IMR-90 (cell line): ENCODE data around the gene TMEM245. TPM values are rescaled to one million over a fixed set of nuclear protein-coding genes. Genes with fewer than 3 reads are reported as not detected.

ENCODE experiments used
- ATAC-seq: fragments of 200-7000 bp; cut with Tn5 transposase; 2 replicates; pipeline ENCODE4 v1.9.1; 2020; ENCODE audit warnings: low read depth, mild to moderate bottlenecking, moderate library complexity
- BruUV-seq: library from RNA; stranded (reverse); fragments of 400-500 nt; replicated peaks from 2 replicates; lab custom pipeline; 2021; lab: Mats Ljungman, UMichigan
- CTCF ChIA-PET: fragments of 300-600 bp; formaldehyde crosslinking; extraction: SDS; loops from one replicate; lab custom pipeline; 2021; ENCODE audit warnings: antibody characterized with exemption; lab: Yijun Ruan, JAX
- POLR2A ChIA-PET: fragments of 300-600 bp; sonication (Branson Sonifier 250); formaldehyde crosslinking; loops from one replicate; lab custom pipeline; 2022; ENCODE audit warnings: antibody characterized with exemption; ENCODE audit not compliant: unreplicated experiment; lab: Charles Lee
- DNase-seq: peaks from one replicate; pipeline ENCODE4 v3.0.0; 2013
- H2AFZ ChIP-seq: replicated peaks from 2 replicates; pipeline ENCODE3; 2013; ENCODE audit warnings: low read length, mild to moderate bottlenecking; ENCODE audit not compliant: poor library complexity
- H2AK5ac ChIP-seq: 2 replicates; pipeline ENCODE4 v1.6.1; 2013; ENCODE audit warnings: low read depth, low read length, inconsistent platforms
- H2AK9ac ChIP-seq: replicated peaks from 2 replicates; pipeline ENCODE3; 2013; ENCODE audit warnings: mild to moderate bottlenecking, low read depth, low read length, moderate library complexity; ENCODE audit not compliant: poor library complexity
- H2BK120ac ChIP-seq: 2 replicates; pipeline ENCODE4 v1.6.1; 2013; ENCODE audit warnings: low read depth, low read length, inconsistent platforms
- H2BK15ac ChIP-seq: 3 replicates; pipeline ENCODE4 v1.6.1; 2013; ENCODE audit warnings: low read depth, low read length, inconsistent platforms
- H2BK20ac ChIP-seq: 2 replicates; pipeline ENCODE4 v1.6.1; 2013; ENCODE audit warnings: low read depth, mild to moderate bottlenecking, inconsistent platforms, low read length, moderate library complexity
- H2BK5ac ChIP-seq: 2 replicates; pipeline ENCODE4 v1.6.1; 2013; ENCODE audit warnings: mild to moderate bottlenecking, low read depth, low read length, inconsistent platforms; ENCODE audit not compliant: poor library complexity, severe bottlenecking
- H3K14ac ChIP-seq: replicated peaks from 2 replicates; pipeline ENCODE4 v1.6.1; 2013; ENCODE audit warnings: low read depth, low read length, inconsistent platforms
- H3K18ac ChIP-seq: 2 replicates; pipeline ENCODE4 v1.6.1; 2013; ENCODE audit warnings: low read depth, low read length, control low read depth
- H3K23ac ChIP-seq: 2 replicates; pipeline ENCODE4 v1.6.1; 2013; ENCODE audit warnings: low read depth, low read length, inconsistent platforms
- H3K27ac ChIP-seq: 2 replicates; pipeline ENCODE4 v1.5.1; 2013; ENCODE audit warnings: mild to moderate bottlenecking, control low read depth, low read length; ENCODE audit not compliant: insufficient read depth
- H3K27me3 ChIP-seq: 2 replicates; pipeline ENCODE4 v1.6.1; 2013; ENCODE audit warnings: low read length; ENCODE audit not compliant: control insufficient read depth, insufficient read depth
- H3K36me3 ChIP-seq: 2 replicates; pipeline ENCODE4 v1.6.1; 2013; ENCODE audit warnings: low read length, mixed read lengths; ENCODE audit not compliant: control insufficient read depth, insufficient read depth
- H3K4ac ChIP-seq: 2 replicates; pipeline ENCODE4 v1.6.1; 2013; ENCODE audit warnings: low read depth, low read length, inconsistent platforms
- H3K4me1 ChIP-seq: 2 replicates; pipeline ENCODE4 v1.6.1; 2013; ENCODE audit warnings: low read length, mixed read lengths; ENCODE audit not compliant: control insufficient read depth, insufficient read depth
- H3K4me2 ChIP-seq: 2 replicates; pipeline ENCODE4 v1.6.1; 2013; ENCODE audit warnings: low read depth, mild to moderate bottlenecking, control low read depth, low read length, moderate library complexity
- H3K4me3 ChIP-seq: 2 replicates; pipeline ENCODE4 v1.5.1; 2013; ENCODE audit warnings: low read depth, mild to moderate bottlenecking, control low read depth, low read length, moderate library complexity; ENCODE audit not compliant: insufficient read depth
- H3K56ac ChIP-seq: 2 replicates; pipeline ENCODE4 v1.6.1; 2013; ENCODE audit warnings: low read length, inconsistent platforms; ENCODE audit not compliant: insufficient read depth; ENCODE audit errors: extremely low read depth
- H3K79me1 ChIP-seq, 2 experiments: 2 replicates each; pipeline ENCODE4 v1.6.1; 2013; ENCODE audit warnings: low read length in 2 of 2, inconsistent platforms in 1 of 2, low read depth in 1 of 2
- H3K9ac ChIP-seq: 2 replicates; pipeline ENCODE4 v1.6.1; 2013; ENCODE audit warnings: low read depth, low read length, control low read depth
- H3K9me1 ChIP-seq: 2 replicates; pipeline ENCODE4 v1.6.1; 2013; ENCODE audit warnings: low read length, inconsistent platforms; ENCODE audit not compliant: insufficient read depth
- H3K9me3 ChIP-seq: 2 replicates; pipeline ENCODE4 v1.6.1; 2013; ENCODE audit warnings: low read length; ENCODE audit not compliant: control insufficient read depth, insufficient read depth
- H4K20me1 ChIP-seq: 2 replicates; pipeline ENCODE4 v1.6.1; 2013; ENCODE audit warnings: low read length, inconsistent platforms; ENCODE audit not compliant: insufficient read depth
- H4K5ac ChIP-seq: 2 replicates; pipeline ENCODE4 v1.6.1; 2013; ENCODE audit warnings: mild to moderate bottlenecking, low read depth, low read length, control low read depth
- H4K8ac ChIP-seq, 2 experiments: 2 replicates each; pipeline ENCODE4 v1.6.1; 2013; ENCODE audit warnings: low read depth in 2 of 2, low read length in 2 of 2, control low read depth in 1 of 2, inconsistent platforms in 1 of 2
- H4K91ac ChIP-seq: 2 replicates; pipeline ENCODE4 v1.6.1; 2013; ENCODE audit warnings: low read depth, low read length, inconsistent platforms; ENCODE audit not compliant: insufficient read depth
- BHLHE40 ChIP-seq: fragments of 150-350 bp; IDR thresholded peaks from 2 replicates; pipeline ENCODE4 v1.6.1; 2016; ENCODE audit warnings: mild to moderate bottlenecking, low read depth, low read length
- CHD1 ChIP-seq: IDR thresholded peaks from 2 replicates; pipeline ENCODE4 v1.6.1; 2012; ENCODE audit warnings: low read depth, low read length, improper control_type of control experiment
- FOS ChIP-seq: fragments of 150-350 bp; IDR thresholded peaks from 2 replicates; pipeline ENCODE4 v1.6.1; 2016; ENCODE audit warnings: low read depth, low read length
- MAZ ChIP-seq: IDR thresholded peaks from 2 replicates; pipeline ENCODE4 v1.6.1; 2012; ENCODE audit warnings: low read depth, mild to moderate bottlenecking, low read length, improper control_type of control experiment, moderate library complexity, borderline replicate concordance
- RAD21 ChIP-seq: IDR thresholded peaks from 2 replicates; pipeline ENCODE4 v1.6.1; 2012; ENCODE audit warnings: low read length, improper control_type of control experiment
- RCOR1 ChIP-seq: IDR thresholded peaks from 2 replicates; pipeline ENCODE4 v1.6.1; 2012; ENCODE audit warnings: mild to moderate bottlenecking, low read length, improper control_type of control experiment; ENCODE audit not compliant: insufficient replicate concordance
- SMC3 ChIP-seq: fragments of 150-350 bp; IDR thresholded peaks from 2 replicates; pipeline ENCODE4 v1.6.1; 2016; ENCODE audit warnings: low read depth, mild to moderate bottlenecking, antibody characterized with exemption, low read length, moderate library complexity
- USF2 ChIP-seq: fragments of 150-350 bp; IDR thresholded peaks from 2 replicates; pipeline ENCODE4 v1.6.1; 2017; ENCODE audit warnings: mild to moderate bottlenecking, antibody characterized with exemption, low read length, low read depth
- WGBS, 2 experiments: methylation state at CpG; one replicate each; pipeline versions ENCODE4 v1.1.5 to v1.1.7; 2013; ENCODE audit warnings: missing lambda C conversion rate in 2 of 2; ENCODE audit not compliant: insufficient read length in 1 of 2; ENCODE audit errors: extremely low coverage in 2 of 2; 5-methylcytosine and 5-hydroxymethylcytosine counted together
- dilution Hi-C: fragments of 300-500 bp; cut with HindIII; formaldehyde crosslinking; loops from one replicate; pipeline ENCODE4 v1.14.3; 2018; ENCODE audit warnings: low sequenced_read_pairs; ENCODE audit not compliant: unreplicated experiment
- in situ Hi-C: fragments of 300-500 bp; cut with MboI; formaldehyde crosslinking; loops from 3 replicates; pipeline ENCODE4 v1.14.3; 2019; ENCODE audit warnings: low sequenced_read_pairs, inconsistent platforms, mixed read lengths
- intact Hi-C: fragments of 100-400 bp; cut with micrococcal nuclease; formaldehyde crosslinking; loops from 2 replicates; pipeline ENCODE4 v1.10.0; 2022
- polyA plus RNA-seq, 3 experiments: library from polyadenylated mRNA; depleted of rRNA; stranded (reverse); fragments of >200 nt; gene quantifications; 2 replicates each; pipeline ENCODE4 v1.2.3, GENCODE V29; 2012; ENCODE audit warnings: low replicate concordance in 1 of 3
- total RNA-seq: library from RNA; depleted of rRNA; stranded (reverse); fragments of >200 nt; gene quantifications from 2 replicates; pipeline ENCODE4 v1.2.3, GENCODE V29; 2012
- TF ChIP-seq, protein P1 (sequence below): conservative IDR thresholded peaks from 2 replicates; pipeline ENCODE4 v1.5.1; 2012; ENCODE audit warnings: mild to moderate bottlenecking, low read depth, low read length, improper control_type of control experiment
- TF ChIP-seq, protein P2 (sequence below): fragments of 150-350 bp; IDR thresholded peaks from 2 replicates; pipeline ENCODE4 v1.6.1; 2016; ENCODE audit warnings: low read depth, mild to moderate bottlenecking, low read length, moderate library complexity, borderline replicate concordance

The TMEM245 gene
- total and polyA plus RNA-seq, 2 of the 4 experiments (the other 2 are of a cell fraction) = 24.8 to 57.9 TPM

DNA sequence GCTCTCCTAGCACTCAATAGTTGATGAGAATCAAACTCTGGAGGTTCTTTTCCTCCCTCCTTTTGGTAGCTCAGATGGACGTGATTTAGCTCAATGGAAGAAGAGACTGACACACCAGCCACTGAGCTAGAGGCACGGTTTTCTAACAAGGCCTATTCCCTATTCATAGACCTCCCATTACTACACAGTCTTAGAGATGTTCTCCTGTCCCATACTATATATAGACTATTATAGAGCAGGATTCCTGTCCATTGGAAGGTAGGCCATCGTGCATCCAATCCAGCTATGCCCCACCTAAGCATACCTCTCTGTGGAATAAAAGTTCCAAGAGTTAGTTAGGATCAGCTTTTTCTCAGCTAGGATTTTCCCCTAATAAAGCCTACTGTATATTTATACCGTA, 76.2 kb downstream of the TMEM245 start:
- no peak overlapping the region for H3K4ac ChIP-seq
- H2AFZ ChIP-seq = no peak overlapping the region
- H2BK120ac ChIP-seq = no peak overlapping the region
- H4K5ac ChIP-seq = no peak overlapping the region
- H4K91ac ChIP-seq = no peak overlapping the region
- H3K23ac ChIP-seq = no peak overlapping the region
- peaks cover 16% of the 10 kb centered on the region for H3K36me3 ChIP-seq
- no CpG with 5 or more reads among the region's 4 CpGs for whole genome bisulfite sequencing, 2 experiments
- H3K9me1 ChIP-seq = no peaks in the 10 kb centered on the region
- H3K79me1 ChIP-seq = peaks cover 17 to 23% of the 10 kb centered on the region in 2 experiments; a peak in 3 of 4 replicates
- no peak overlapping the region for H2BK5ac ChIP-seq
- ChIA-PET CTCF (interaction anchor here (0.8 kb wide), 1 partner anchor 9 kb away, joined by 3 read pairs; no protein-coding TSS in a partner anchor), POLR2A (no interaction called here)
- no TSS peak for BruUV-seq
- H2BK15ac ChIP-seq = no peak overlapping the region
- H3K18ac ChIP-seq = no peak overlapping the region
- H3K9me3 ChIP-seq = peaks cover 3% of the 10 kb centered on the region; the same call in 1 of the 2 replicates
- no peak overlapping the region for H3K14ac ChIP-seq
- H4K8ac ChIP-seq = no peak overlapping the region
- H3K56ac ChIP-seq = no peak overlapping the region
- H3K4me3 ChIP-seq = no peak overlapping the region
- no peaks in the 10 kb centered on the region for H4K20me1 ChIP-seq
- DNase-seq (no peak), ATAC-seq (no peak)
- no peak overlapping the region for H2BK20ac ChIP-seq
- no peak overlapping the region for H2AK9ac ChIP-seq
- intact Hi-C loops (no loop called here), in situ Hi-C loops (no loop called here), dilution Hi-C loops (no loop called here)
- no peak overlapping the region for H2AK5ac ChIP-seq
- TF ChIP-seq, protein P1, sequence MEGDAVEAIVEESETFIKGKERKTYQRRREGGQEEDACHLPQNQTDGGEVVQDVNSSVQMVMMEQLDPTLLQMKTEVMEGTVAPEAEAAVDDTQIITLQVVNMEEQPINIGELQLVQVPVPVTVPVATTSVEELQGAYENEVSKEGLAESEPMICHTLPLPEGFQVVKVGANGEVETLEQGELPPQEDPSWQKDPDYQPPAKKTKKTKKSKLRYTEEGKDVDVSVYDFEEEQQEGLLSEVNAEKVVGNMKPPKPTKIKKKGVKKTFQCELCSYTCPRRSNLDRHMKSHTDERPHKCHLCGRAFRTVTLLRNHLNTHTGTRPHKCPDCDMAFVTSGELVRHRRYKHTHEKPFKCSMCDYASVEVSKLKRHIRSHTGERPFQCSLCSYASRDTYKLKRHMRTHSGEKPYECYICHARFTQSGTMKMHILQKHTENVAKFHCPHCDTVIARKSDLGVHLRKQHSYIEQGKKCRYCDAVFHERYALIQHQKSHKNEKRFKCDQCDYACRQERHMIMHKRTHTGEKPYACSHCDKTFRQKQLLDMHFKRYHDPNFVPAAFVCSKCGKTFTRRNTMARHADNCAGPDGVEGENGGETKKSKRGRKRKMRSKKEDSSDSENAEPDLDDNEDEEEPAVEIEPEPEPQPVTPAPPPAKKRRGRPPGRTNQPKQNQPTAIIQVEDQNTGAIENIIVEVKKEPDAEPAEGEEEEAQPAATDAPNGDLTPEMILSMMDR = no peak
- TF ChIP-seq RAD21 (no peak), FOS (no peak), USF2 (no peak), RCOR1 (no peak), BHLHE40 (no peak), SMC3 (no peak), CHD1 (no peak), MAZ (no peak)
- TF ChIP-seq, protein P2, sequence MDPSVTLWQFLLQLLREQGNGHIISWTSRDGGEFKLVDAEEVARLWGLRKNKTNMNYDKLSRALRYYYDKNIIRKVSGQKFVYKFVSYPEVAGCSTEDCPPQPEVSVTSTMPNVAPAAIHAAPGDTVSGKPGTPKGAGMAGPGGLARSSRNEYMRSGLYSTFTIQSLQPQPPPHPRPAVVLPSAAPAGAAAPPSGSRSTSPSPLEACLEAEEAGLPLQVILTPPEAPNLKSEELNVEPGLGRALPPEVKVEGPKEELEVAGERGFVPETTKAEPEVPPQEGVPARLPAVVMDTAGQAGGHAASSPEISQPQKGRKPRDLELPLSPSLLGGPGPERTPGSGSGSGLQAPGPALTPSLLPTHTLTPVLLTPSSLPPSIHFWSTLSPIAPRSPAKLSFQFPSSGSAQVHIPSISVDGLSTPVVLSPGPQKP = no peak
- no peak overlapping the region for H3K4me2 ChIP-seq
- no peaks in the 10 kb centered on the region for H3K27me3 ChIP-seq
- H3K27ac ChIP-seq = no peak overlapping the region
- peaks cover 2% of the 10 kb centered on the region; the same call in 1 of the 2 replicates for H3K4me1 ChIP-seq
- H3K9ac ChIP-seq = no peak overlapping the region
